MM.1S (cell line): ENCODE measurements around the gene HRH3.

ENCODE experiments used
- CTCF ChIP-seq: fragments of 300-600 bp; sonication (generic); IDR thresholded peaks from 2 replicates; pipeline ENCODE4 v1.5.1; 2016; ENCODE audit warnings: antibody characterized with exemption, low read length, mixed read lengths
- EZH2 ChIP-seq: fragments of 300-600 bp; sonication (generic); optimal IDR thresholded peaks from 2 replicates; pipeline ENCODE3; 2017; ENCODE audit warnings: low read depth, mild to moderate bottlenecking, antibody characterized with exemption, low read length, mixed read lengths

GRCh38 chr20:62269378-62269777 is 49.3 kb upstream of the HRH3 start:
- TF ChIP-seq CTCF (no peak), EZH2 (no peak)
